Activated CD4-positive, CD25-positive, alpha-beta regulatory T cell treated with anti-CD3 and anti-CD28 coated beads, Interleukin-2, amount 50 U/mL, for 72 hours (primary cell): ENCODE measurements around the gene RELT.

ENCODE experiments used
- DNase-seq: peaks from one replicate; pipeline ENCODE4 v3.0.0; 2021

Gene RELT

DNA sequence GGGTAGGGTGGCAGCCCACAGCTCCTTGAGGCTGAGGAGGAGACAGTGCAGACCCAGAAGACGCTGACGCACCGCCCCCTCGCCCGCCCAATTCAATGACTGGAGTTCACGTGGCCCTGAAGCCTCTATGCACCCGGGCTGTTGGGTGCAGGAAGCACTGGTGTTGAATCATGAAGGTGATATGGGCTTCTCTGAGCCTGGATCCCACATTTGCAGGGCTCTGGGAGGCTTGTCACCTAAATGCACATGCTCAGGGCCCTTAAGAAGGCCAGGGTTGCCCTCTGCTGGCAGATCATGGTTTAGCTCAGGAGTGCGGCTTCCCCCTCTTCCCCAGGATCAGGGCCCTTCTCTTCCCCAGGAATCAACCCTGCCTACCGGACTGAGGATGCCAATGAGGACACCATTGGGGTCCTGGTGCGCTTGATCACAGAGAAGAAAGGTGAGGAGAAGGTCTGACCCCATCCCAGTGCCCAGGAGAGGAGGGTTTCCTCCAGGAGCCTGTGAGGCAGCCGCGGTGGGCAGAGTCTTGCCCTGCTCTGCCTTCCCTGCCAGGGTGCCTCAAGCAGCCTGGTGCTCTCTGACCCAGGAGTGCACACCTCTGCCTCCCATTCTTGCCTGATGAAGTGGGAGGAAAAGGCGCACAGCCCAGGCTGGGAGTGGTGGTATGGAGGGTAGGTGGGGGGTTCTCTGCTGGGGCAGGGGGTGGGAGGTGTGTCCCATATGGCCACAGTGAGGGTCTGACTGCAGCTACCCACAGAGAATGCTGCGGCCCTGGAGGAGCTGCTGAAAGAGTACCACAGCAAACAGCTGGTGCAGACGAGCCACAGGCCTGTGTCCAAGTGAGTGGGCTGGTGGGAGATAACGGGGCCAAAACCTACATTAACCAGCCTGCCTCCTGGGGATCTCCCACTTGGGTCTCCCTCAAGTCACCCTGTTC, 17.5 kb downstream of the RELT start:
- DNase-seq = peak; percentile 62

DNA sequence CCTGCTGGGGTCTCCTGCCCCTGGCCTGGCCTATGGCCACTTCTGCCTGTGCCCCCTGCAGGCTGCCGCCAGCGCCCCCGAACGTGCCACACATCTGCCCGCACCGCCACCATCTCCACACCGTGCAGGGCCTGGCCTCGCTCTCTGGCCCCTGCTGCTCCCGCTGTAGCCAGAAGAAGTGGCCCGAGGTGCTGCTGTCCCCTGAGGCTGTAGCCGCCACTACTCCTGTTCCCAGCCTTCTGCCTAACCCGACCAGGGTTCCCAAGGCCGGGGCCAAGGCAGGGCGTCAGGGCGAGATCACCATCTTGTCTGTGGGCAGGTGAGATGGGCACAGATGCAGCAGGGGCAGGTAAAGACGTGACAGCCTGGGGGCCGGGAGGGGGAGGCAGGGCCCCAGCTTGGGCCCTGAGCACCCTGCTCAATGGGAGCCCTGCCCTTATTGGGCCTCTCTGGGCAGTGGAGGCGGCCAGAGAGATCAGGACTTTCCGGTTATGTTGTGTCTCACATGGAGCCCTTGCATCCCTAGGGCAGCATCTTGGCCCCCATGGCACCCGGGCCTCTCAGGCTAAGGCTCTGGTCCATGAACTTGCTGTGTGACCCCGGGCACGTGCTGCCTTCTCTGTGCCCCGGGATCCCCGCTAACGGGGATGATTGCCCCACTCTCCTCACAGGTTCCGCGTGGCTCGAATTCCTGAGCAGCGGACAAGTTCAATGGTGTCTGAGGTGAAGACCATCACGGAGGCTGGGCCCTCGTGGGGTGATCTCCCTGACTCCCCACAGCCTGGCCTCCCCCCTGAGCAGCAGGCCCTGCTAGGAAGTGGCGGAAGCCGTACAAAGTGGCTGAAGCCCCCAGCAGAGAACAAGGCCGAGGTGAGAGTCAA, 18.5 kb downstream of the RELT start:
- no peak for DNase-seq

DNA sequence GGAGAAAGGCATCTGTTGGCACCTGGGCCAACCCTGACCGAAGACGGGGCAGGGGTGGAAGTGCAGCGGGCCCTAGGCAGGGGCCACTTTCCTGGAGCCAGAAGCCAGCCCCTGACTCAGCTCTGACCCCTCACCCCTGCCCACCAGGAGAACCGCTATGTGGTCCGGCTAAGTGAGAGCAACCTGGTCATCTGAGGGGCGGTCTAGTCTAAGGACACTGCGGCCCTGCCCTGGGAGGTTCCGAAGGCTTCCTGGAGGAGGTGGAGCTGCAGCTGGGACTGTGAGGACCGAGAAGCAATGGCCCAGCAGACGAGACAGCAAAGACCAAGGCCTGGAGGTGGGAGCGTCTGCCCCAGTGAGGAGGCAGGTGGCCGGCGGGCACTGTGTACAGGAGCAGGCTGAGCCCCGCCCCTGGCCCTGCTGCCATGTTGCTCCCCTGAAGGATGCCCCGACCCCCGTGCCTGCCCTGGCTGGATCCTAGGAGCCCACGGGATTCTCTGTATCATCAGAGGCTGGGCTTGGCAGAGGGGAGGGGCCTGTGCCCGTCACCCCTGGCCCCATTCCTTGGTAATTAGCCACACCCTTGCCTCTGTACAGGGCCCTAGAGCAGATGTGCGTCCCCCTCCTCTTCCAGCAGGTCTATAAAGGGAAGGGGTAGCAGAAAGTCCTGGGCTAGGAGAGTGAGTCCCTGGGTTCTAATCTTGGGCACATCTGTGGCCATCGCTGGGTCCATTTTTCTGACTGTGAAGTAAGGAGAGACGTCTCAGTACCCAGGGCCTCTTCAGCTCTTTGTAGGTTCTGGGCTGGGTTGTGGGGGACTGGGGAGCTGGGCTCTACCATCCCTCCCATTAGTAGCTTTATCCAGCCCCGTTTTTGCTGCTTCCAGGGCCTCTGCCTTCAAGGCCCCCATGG, 19.4 kb downstream of the RELT start:
- DNase-seq = no peak

DNA sequence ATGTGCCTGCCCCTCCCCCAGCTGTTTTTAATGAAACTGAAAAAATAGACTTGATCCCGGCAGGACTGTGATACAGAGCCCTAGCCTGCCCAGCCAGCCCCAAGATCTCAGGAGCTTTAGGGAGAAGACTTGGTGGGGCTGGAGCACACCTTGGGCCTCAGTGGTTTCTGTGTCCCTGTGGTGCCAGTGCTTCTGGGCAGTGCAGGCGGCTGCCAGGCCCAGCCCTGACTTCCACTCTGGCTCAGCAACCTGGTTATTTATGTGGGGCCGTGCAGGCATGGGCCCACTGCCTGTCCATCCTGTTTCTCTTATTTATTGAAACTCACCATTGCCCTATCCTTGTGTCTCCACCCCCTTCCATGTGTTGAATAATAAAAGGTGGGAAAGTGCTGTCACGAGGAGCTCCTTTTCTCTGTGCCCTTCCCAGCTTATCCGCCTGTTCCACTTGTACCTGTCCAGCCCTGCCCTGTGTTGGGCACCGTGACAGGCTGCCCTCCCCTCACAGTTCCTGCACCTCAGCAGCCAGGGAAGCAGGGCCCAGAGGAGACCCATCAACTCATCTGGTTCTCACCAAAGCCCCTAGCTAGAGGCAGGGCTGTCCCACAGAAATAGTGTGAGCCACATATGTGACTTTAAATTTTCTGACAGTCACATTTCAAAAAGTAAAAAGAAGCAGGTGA, 20.2 kb downstream of the RELT start:
- no peak for DNase-seq

DNA sequence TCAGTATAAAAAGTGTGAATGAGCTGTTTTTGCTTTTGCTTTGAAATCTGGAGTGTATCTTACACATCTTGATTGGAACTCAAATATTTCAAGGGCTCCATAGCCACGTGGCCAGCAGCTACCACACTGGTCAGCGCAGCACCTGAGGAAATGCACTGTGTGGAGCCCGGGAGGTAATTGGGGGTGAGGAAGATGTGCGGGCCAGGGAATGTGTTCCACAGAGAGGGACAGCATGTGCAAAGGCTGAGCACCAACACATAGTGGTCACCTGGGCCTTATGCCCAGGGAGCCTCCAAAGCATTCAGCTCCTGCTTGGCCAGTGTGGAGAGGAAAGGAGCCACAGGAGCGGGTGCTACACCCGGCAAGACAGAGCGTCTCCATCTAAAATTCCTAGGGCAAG, 20.8 kb downstream of the RELT start:
- no peak for DNase-seq

DNA sequence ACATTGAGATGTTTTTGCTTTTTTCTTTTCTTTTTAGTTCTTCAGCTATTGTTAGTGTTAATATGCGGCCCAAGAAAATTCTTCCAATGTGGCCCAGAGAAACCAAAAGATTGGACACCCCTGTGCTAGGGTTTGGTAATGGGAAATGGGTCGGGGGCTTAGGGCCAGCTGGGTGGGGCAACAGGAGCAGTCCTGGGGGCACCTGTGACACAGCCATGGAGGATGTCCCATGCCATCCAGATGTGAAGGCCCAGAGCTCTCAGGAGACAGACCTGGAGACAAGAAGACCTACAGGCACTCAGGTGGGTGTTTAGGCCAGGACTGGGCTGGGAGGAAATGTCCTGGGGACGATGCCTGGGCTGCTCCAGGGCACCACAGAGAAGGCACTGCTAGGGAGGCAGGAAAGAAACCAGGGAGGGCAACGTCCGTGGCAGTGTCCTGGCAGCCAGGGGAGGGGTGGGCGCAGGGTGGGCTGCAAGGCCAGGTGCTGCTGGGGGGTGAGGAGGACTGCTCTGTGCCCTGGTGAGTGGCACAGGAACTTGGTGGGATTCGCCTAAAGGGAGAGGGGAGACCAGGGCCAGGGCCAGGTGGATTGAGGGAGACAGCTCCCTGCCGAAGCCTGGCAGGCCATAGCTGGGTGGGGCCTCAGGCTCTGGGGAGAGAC, 21.4 kb downstream of the RELT start:
- no peak for DNase-seq

DNA sequence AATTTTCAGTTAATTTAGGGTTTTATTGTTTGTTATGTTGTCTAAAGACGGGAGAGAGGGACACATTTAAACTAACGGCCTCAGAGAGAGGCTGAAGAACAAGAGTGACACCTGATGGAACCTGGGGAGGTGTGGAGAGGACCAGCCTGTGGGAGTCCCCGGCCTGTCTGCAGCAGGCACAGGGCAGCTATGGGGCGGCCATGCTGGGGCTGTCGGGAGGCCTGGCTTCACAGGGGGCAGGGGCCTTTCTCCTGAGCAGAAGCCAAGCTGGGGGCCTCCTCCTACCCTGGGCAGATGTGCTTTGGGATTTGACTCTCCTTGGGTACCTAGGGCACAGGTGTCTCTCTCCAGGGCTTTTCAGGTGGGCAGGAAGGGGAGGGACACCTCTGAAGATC, 21.9 kb downstream of the RELT start:
- no peak for DNase-seq

DNA sequence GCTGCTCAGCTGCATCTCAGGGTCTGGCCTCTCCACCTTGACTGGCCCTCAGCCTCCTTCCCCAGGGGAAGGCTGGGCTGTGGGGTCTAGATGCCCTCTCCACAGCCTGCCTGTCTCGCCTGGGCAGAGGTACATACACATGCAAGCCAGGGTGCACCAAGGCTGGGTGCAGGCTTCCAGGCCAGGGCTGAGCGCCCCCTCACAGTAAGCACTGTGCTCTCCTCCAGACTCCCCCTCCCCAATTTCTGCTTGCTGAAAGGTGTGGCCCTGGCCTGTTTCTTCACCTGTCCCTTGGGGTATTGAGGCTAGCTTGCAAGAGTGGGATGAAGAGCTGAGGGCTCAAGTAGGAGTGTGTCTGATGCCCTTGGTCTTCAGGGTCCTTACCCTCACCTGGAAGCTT, 22.5 kb downstream of the RELT start:
- DNase-seq = no peak

DNA sequence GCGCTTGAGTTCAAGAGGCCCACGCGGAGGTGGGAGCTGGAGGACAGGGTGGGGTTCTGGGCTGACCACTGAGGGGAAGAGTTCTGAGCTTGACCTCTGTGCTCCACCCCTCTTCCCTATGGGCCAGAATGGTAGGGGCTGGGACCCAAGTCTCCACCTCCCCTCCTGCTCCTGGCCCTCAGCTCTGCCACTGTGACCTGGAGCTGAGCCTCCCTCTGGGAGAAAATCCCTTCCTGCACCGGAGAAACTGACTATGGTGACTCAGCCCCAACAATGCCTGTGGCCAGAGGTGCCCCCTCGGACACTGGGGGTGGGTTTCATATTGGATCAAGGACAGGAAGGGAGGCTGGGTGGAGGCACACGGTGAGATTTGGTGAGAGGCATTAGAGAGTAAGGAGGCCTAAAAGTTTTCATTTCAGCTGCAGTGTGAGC, 23.0 kb downstream of the RELT start:
- no peak for DNase-seq

DNA sequence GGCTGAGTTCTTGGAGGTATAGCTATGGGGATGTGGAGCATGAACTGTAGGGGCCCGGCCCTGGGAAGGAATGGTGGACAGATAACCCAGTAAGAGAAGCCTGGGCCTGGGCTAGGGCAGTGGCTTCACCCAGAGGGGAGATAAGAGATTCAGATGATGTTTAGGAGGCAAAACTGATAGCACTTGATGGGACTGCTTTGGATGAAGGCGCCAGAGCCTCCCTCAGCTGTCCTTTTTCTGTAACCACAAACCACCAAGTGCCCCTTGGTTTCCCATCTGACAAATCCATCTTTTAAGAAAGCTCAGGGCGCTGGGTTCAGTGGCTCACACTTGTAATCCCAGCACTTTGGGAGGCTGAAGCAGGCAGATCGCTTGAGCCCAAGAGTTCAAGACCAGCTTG, 23.4 kb downstream of the RELT start:
- no peak for DNase-seq

DNA sequence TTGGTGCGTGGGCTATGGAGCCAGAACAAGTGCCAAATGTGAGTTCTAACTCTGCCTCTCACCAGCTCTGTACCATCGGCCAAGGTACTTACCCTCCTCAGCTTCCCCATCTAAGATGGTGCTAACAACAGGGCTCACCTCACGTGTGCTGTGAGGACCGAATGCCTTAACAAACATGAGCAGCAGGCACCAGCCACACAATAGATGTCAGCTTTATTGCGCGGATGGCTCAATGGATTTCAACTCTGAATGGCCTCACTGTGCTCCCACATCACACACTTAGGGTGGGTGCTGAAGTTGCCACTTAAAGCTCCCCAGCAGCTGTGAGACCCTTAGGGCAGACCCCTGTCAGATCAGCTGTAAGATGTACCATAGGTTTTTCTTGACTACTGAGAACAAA, 24.1 kb downstream of the RELT start:
- DNase-seq = no peak

DNA sequence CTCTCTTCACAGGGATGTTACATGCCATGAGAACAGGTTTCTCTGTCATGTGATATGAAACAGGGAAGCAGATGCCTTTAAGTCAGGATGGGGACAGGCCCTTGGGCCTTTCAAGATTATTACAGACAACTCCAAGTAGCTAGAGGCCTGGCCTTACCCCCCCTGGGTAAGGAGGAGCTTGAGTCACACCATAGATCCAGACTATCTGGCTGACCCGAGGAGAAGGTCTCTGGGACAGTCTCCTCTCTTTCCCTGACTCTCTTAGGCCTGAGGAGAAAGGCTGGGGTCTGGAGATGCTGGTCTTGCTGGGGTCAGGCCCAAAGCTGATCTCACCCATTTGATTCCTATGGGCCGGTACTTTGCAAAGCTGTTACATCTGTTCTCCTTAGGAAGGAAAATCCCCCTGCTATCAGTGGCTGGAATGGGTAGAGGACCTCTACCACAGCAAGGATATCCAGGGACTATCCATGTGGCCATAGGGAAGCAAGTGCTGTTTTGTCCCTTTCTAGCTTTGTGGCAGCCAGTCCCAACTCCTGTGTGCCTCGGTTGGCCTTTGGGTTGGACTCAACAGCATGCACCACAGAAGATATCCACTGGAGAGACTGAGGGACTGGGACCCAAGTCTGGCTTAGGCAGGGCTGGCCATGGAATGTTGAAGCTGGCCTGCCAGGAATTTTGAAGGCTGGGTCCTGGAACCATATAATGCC, 25.2 kb downstream of the RELT start:
- DNase-seq = no peak

DNA sequence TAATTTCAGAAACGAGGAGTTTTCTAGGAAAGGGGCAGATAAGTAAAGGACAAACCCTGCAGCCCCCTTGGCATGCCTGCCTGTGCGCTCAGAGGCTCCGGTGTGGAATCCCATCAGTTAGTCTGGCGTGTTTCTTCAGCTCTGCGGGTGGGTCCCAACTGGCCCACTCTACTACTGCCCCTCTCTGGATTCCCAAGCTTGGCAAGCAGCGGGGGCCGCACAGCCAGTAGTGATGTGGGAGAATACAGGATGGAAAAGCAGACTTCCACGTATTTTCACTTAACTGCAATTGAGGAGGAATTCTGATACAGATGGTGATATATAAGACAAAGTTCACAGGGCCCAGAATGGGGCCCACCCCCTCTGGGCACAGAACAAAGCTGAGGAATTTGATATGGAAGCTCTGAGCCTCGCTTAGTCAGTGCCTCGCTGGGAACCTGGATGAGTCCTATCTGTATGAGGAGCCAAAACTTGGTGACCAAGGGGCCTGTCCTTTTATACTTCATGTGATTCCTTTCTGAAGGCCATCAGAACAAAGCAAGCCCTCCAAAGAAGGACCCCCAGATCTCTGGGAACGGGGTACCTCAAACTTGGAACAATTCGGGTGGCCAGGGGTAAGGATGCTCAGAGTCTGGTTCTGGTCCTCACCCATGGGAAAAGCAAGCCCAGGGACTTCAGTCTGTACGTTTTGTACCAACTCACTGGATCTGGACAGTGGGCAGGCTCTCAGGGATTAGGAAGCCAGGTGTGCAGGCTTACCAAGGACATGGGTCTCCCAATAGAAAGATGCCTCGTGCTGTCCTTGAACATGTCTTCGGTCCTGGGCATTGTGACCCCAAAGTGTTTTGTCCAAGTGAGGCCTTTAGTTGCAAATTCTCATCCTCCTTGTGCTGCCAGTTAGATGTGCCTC, 26.0 kb downstream of the RELT start:
- DNase-seq = no peak

DNA sequence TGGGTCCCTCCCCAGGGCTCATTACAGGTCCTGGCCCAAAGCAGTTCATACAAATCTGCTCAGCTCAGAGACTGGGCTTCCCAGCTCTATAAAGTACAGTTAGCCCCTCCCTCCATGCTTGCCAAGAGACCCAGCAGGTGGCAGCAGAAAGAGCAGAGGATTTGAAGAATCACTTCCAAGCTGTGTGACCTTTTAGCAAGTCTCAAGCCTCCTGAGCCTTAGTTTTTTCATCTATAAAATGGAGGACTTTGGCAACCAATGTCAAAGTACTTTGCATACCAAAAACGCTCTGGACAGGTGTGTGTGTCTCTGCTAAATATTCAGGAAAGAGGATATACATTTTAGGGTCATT, 26.6 kb downstream of the RELT start:
- DNase-seq = no peak

DNA sequence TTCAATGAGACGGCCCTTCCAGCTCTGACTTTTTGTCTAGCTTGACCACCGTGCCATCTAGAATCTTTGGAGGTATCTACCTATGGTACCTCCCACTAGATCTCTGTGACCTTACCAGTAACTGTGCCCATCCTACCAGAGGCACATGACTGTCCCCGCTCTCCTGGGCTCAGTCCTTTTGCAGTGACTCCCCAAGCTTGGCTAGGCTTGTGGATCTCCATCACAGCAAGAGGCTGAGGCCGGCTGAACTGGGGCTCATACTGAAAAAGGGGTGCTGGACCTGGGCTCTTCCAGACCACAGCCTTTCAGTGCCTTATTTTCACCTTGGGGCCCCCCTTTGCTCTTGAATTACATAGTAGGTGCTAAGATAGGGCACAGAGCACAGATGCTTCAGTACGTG, 27.3 kb downstream of the RELT start:
- DNase-seq = no peak

DNA sequence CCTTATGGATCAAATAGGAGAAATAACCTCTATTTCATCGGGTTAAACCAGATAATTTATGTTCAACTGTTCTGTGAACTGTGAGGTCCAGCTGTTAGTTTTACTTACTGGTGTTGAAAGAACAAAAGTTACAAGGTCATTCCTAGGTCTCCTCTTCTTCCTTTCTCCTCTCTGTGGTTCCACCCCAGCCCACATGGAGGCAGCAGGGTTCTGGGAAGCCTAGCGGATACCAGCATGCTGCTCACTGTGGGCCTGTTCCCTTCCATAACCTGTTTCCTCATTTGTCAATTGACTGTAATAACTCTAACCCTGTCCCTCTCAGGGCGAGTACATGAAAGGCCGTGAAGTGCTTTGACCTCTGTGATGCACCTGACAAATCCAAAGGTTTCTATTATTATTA, 27.8 kb downstream of the RELT start:
- no peak for DNase-seq

DNA sequence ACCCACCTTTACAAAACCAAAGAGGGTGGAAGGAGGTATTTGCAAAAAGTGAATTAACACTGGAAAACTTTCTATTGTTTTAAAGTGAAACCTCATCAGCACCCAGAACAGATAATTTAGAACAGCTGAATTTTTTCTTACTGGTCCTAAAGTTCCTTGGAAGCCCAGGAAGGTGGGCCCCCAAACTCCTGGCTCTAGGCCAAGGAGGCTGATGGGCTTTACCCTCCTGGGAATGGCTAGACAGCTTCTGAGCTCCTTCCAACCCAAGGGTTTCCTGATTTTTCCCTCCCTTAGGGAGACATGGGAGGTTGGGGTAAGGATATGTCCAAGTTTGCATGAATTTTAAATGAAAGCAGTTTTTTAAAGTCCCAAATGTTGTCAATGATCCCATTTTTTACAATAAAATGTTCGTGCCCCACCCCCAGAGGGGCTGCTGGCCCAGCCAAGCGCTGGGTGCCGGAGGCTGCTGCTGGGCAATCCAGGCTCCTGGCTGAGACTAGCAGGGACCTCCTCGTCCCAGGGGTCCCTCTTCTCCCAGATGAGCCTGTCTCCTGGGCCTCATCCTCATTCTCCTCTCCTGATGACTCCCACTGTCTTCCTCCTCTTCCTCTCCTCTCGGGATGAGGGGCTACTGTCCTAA, 28.4 kb downstream of the RELT start:
- no peak for DNase-seq

DNA sequence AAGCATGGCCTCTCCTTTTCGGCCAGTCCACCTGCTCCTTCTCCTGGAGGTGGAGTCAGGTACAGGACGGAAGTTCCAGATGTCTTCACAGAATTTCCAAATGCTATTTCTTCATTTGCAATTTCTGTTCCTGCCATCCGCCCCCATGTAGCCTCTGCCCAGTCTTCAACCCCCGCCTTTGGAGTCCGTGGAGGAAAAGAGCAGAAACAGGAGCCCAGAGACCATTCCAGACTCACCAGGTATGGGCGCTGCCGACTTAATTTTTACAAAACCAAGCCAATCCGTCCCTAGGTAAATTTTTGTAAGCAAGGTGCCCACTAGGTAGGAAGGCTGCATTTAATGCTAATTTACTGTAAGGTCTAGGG, 28.9 kb downstream of the RELT start:
- DNase-seq = no peak

DNA sequence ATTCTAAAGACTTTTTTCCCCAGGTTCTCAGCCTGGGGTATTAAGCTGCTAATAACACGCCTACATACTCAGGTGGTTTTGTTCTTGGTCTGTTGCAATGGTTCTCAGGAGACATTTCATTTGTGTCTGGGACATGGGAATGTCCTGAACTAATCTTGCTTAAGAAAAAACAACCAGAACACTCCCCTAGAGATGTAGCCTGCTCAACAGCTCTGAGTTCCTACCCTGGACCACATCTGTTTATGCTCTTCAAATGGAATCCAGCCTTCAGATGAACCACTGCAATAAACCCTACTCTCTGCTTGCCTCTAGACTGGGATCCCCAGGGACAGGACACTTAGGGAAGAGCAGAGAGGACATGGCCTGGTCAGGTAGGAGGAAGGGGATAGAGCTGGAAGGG, 29.9 kb downstream of the RELT start:
- no peak for DNase-seq

DNA sequence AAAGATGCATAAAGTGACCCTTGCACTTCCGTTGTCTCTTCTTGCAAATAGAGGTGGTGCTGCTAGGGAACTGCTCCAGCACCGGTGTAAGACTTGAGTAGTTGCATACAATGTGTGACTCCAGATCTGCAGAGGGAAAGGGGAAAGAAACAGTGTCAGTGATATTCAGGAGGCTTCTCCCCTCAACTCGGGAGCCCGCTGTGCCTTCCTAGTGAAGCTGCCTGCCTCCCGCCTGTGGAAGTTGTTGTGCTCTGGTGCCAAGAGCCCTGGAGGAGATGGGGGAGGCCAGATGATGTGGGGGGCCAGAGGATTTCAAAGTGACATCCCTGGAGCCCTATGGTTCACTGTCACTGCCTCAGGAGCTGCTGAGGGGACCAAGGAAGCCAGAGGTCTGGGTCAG, 30.4 kb downstream of the RELT start:
- DNase-seq = no peak
